Measurements from ENCODE around the gene POLH.
"Not testable (repeated sequence)": the region's sequence is repeated elsewhere in the genome, so short reads cannot be mapped to it uniquely, and the experiment has no call there.

Gene POLH

DNA sequence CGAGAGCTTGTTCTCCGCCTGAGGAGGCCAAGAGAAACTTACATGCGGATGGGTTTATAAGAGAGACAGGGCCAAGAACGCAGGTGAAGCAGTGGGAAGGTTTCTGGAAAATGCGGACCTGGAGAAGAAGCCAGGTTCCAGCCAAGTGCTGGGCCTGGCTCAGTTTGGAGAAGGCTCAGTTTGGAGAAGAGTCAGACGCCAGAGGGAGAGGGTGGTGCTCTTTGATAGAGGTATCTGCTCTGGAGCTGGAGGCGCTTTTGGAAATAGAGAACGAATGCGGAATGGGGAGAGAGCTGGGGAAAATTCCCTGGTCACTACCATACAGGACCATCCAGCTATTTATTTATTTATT lies 69.6 kb downstream of the POLH start:
- Histone ChIP-seq H2AFZ (ENCODE audit: low read depth) (no peak overlapping the region), H3K27me3 (ENCODE audit: insufficient read depth, low read depth) (no peaks in the 10 kb centered on the region), H3K79me2 (ENCODE audit: insufficient read depth, low read depth) (no peaks in the 10 kb centered on the region), H3K4me1 (ENCODE audit: low read depth, poor library complexity, severe bottlenecking) (no peaks in the 10 kb centered on the region), H4K20me1 (ENCODE audit: insufficient read depth) (no peaks in the 10 kb centered on the region), H3K9ac (no peak overlapping the region), H3K4me2 (no peak overlapping the region), H3K36me3 (ENCODE audit: insufficient read depth) (no peaks in the 10 kb centered on the region), H3K27ac (no peak overlapping the region), H3K4me3 (IDR thresholded peaks at IDR 0.05; ENCODE audit: insufficient read depth, low read depth, low read length) (no peak overlapping the region)
- TF ChIP-seq, protein P1, sequence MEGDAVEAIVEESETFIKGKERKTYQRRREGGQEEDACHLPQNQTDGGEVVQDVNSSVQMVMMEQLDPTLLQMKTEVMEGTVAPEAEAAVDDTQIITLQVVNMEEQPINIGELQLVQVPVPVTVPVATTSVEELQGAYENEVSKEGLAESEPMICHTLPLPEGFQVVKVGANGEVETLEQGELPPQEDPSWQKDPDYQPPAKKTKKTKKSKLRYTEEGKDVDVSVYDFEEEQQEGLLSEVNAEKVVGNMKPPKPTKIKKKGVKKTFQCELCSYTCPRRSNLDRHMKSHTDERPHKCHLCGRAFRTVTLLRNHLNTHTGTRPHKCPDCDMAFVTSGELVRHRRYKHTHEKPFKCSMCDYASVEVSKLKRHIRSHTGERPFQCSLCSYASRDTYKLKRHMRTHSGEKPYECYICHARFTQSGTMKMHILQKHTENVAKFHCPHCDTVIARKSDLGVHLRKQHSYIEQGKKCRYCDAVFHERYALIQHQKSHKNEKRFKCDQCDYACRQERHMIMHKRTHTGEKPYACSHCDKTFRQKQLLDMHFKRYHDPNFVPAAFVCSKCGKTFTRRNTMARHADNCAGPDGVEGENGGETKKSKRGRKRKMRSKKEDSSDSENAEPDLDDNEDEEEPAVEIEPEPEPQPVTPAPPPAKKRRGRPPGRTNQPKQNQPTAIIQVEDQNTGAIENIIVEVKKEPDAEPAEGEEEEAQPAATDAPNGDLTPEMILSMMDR (conservative IDR thresholded peaks at IDR 0.05; ENCODE audit: low read depth, low read length): no peak

DNA sequence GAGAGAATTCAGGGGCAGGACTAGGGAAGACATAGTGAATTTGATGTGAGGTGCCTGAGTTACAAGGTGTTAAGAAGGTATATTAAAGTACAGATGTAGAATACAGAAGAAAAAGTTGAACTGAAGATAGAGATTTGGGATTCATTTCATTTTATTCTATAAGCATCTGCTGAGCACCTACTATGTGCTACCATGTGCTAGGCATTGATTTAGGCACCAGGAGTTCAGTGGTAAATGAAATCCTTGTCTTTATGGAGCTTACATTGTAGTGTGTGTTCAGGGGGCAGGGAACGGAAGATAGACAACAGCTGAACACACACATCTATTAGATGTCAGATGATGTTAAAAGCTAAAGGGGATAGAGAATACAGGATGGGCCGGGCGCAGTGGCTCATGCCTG lies 71.6 kb downstream of the POLH start:
- H3K9ac ChIP-seq: no peak overlapping the region
- no peaks in the 10 kb centered on the region for H4K20me1 ChIP-seq (ENCODE audit: insufficient read depth)
- H3K4me2 ChIP-seq: no peak overlapping the region
- no peak overlapping the region for H2AFZ ChIP-seq (ENCODE audit: low read depth)
- no peaks in the 10 kb centered on the region for H3K36me3 ChIP-seq (ENCODE audit: insufficient read depth)
- H3K27me3 ChIP-seq (ENCODE audit: insufficient read depth, low read depth): no peaks in the 10 kb centered on the region
- no peak overlapping the region for H3K27ac ChIP-seq
- H3K4me1 ChIP-seq (ENCODE audit: low read depth, poor library complexity, severe bottlenecking): no peaks in the 10 kb centered on the region
- H3K4me3 ChIP-seq (IDR thresholded peaks at IDR 0.05; ENCODE audit: insufficient read depth, low read depth, low read length): no peak overlapping the region
- no peaks in the 10 kb centered on the region for H3K79me2 ChIP-seq (ENCODE audit: insufficient read depth, low read depth)
- TF ChIP-seq, protein P1 (conservative IDR thresholded peaks at IDR 0.05; ENCODE audit: low read depth, low read length): no peak

DNA sequence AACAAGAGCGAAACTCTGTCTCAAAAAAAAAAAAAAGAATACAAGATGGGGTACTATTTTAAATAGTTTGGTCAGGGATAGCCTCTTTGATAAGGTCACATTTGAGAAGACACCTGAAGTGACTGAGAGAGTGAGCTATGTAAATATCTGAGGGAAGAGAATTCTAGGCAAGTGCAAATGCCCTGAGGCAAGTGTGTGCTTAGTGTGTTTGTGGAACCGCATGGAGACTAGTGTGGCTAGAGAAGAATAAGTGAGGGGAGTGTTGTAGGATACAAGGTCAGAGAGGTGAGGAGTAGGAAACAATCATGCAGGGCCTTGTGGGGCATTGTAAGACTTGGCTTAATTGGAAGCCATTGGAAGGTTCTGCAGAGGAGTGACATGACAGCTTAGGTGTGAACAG lies 72.3 kb downstream of the POLH start:
- Histone ChIP-seq H3K27ac (no peak overlapping the region), H2AFZ (ENCODE audit: low read depth) (no peak overlapping the region)
- TF ChIP-seq, protein P1 (conservative IDR thresholded peaks at IDR 0.05; ENCODE audit: low read depth, low read length): no peak

DNA sequence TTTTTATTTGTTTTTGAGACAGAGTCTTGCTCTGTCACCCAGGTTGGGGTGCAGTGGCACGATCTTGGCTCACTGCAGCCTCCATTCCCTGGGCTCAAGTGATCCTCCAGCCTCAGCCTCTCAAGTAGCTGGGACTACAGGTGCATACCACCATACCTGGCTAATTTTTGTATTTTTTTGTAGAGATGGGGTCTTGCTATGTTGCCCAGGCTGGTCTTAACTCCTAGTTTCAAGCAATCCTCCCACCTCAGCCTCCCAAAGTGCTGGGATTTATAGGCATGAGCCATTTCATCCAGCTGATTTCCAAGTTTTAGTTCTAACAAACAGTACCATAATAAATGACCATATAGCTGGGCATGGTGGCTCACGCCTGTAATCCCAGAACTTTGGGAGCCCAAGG lies 76.8 kb downstream of the POLH start:
- not testable (repeated sequence) for H4K20me1 ChIP-seq (ENCODE audit: insufficient read depth); H2AFZ ChIP-seq (ENCODE audit: low read depth); H3K4me3 ChIP-seq (IDR thresholded peaks at IDR 0.05; ENCODE audit: insufficient read depth, low read depth, low read length); H3K4me1 ChIP-seq (ENCODE audit: low read depth, poor library complexity, severe bottlenecking); H3K79me2 ChIP-seq (ENCODE audit: insufficient read depth, low read depth); H3K36me3 ChIP-seq (ENCODE audit: insufficient read depth); H3K4me2 ChIP-seq; H3K27ac ChIP-seq; H3K9ac ChIP-seq; H3K27me3 ChIP-seq (ENCODE audit: insufficient read depth, low read depth)

More for the DNA sequence above, 72.3 kb downstream of the POLH start:
- Histone ChIP-seq H4K20me1 (ENCODE audit: insufficient read depth) (no peaks in the 10 kb centered on the region), H3K79me2 (ENCODE audit: insufficient read depth, low read depth) (no peaks in the 10 kb centered on the region), H3K4me3 (IDR thresholded peaks at IDR 0.05; ENCODE audit: insufficient read depth, low read depth, low read length) (no peak overlapping the region), H3K9ac (no peak overlapping the region), H3K4me2 (no peak overlapping the region), H3K4me1 (ENCODE audit: low read depth, poor library complexity, severe bottlenecking) (no peaks in the 10 kb centered on the region), H3K36me3 (ENCODE audit: insufficient read depth) (no peaks in the 10 kb centered on the region), H3K27me3 (ENCODE audit: insufficient read depth, low read depth) (no peaks in the 10 kb centered on the region)

DNA sequence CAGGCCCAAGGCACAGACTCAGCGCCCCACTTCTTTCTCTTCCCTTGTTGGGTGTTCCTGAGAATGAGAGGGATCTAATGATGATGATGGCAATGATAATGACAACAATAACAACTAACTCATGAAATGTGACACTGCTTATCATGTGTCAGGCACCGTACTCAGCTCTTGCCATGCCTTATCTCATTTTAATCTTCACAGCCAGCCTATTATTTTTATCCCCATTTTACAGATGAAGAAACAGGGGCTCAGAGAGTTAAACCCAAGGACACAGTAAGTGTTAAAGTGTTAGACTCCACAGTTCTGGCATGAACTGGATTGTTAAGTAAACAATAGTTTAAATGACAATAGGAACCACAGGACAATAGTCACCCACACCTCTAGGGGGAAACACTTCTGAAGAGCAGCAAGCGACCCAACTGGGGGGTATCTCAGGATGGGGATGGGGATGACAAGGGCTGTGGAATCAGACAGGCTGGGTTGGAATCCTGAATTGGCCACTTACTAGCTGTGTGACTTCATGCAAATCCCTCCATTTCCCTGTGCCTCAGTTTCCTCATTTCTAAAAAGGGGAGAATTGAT lies 81.3 kb downstream of the POLH start:
- Histone ChIP-seq H3K27ac (no peak overlapping the region), H3K4me3 (IDR thresholded peaks at IDR 0.05; ENCODE audit: insufficient read depth, low read depth, low read length) (no peak overlapping the region), H3K27me3 (ENCODE audit: insufficient read depth, low read depth) (no peaks in the 10 kb centered on the region), H3K79me2 (ENCODE audit: insufficient read depth, low read depth) (no peaks in the 10 kb centered on the region), H3K4me1 (ENCODE audit: low read depth, poor library complexity, severe bottlenecking) (peaks cover 4% of the 10 kb centered on the region), H3K9ac (no peak overlapping the region), H2AFZ (ENCODE audit: low read depth) (no peak overlapping the region), H3K4me2 (no peak overlapping the region), H3K36me3 (ENCODE audit: insufficient read depth) (no peaks in the 10 kb centered on the region), H4K20me1 (ENCODE audit: insufficient read depth) (no peaks in the 10 kb centered on the region)
- TF ChIP-seq, protein P1 (conservative IDR thresholded peaks at IDR 0.05; ENCODE audit: low read depth, low read length): no peak
